ENCODE measurements around the gene NFKB2. TPM values are rescaled to one million over a fixed set of nuclear protein-coding genes. Genes with fewer than 3 reads are reported as not detected.

The NFKB2 gene
- total RNA-seq, 6 experiments from 2014 or later: 23.1 to 27.4 (median 26.1) TPM

GRCh38 chr10:102435133-102435497 is 39.6 kb downstream of the NFKB2 start:
- Mint-ChIP-seq H3K27me3 (ENCODE audit: insufficient read depth) (peaks cover 2% of the 10 kb centered on the region; the same call in 1 of the 2 replicates), H3K4me3 (peak overlapping the region; percentile 67; the same call in 1 of the 2 replicates), H3K36me3 (ENCODE audit: low read depth) (no peaks in the 10 kb centered on the region), H3K27ac (peak overlapping the region; percentile 0; the same call in 1 of the 2 replicates), H3K9me3 (no peaks in the 10 kb centered on the region), H3K4me1 (ENCODE audit: low read depth) (peaks cover 31% of the 10 kb centered on the region)
- DNase-seq: no peak
- no peak for TF ChIP-seq CTCF (IDR thresholded peaks at IDR 0.05)

GRCh38 chr10:102435529-102436233 is 40.2 kb downstream of the NFKB2 start:
- Mint-ChIP-seq H3K9me3 (no peaks in the 10 kb centered on the region), H3K4me3 (peak overlapping the region; percentile 67), H3K4me1 (ENCODE audit: low read depth) (peaks cover 31% of the 10 kb centered on the region), H3K36me3 (ENCODE audit: low read depth) (no peaks in the 10 kb centered on the region), H3K27me3 (ENCODE audit: insufficient read depth) (peaks cover 2% of the 10 kb centered on the region; the same call in 1 of the 2 replicates), H3K27ac (no peak overlapping the region)
- TF ChIP-seq CTCF (IDR thresholded peaks at IDR 0.05): no peak
- no peak for DNase-seq

DNA sequence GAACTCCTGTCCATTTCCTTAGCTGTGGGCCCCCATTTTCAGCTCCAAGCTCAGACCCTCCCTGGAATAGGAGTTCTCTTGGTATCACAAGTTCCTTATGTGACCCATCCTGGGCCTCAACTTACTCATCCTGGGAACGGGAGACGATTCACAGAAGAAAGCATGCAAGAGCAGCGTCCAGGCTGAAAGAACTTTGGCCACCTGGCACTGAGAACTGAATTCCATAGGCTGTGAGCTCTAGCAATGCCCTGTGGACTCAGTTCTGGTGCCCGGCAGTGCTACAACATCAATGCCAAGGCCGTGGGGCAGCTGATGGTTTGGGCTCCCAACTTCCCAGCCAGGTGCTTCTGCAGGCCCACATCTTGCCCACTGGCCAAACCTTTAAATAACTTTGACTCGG is 40.8 kb downstream of the NFKB2 start:
- H3K9me3 Mint-ChIP-seq: no peaks in the 10 kb centered on the region
- H3K4me1 Mint-ChIP-seq (ENCODE audit: low read depth): peaks cover 30% of the 10 kb centered on the region
- peaks cover 2% of the 10 kb centered on the region; the same call in 1 of the 2 replicates for H3K27me3 Mint-ChIP-seq (ENCODE audit: insufficient read depth)
- H3K27ac Mint-ChIP-seq: no peak overlapping the region
- no peak for DNase-seq
- peak overlapping the region; percentile 67; the same call in 1 of the 2 replicates for H3K4me3 Mint-ChIP-seq
- H3K36me3 Mint-ChIP-seq (ENCODE audit: low read depth): no peaks in the 10 kb centered on the region
- no peak for TF ChIP-seq CTCF (IDR thresholded peaks at IDR 0.05)

GRCh38 chr10:102437515-102437914 is 42.0 kb downstream of the NFKB2 start:
- H3K9me3 Mint-ChIP-seq: no peaks in the 10 kb centered on the region
- no peak overlapping the region for H3K27ac Mint-ChIP-seq
- peaks cover 6% of the 10 kb centered on the region for H3K27me3 Mint-ChIP-seq (ENCODE audit: insufficient read depth)
- H3K4me1 Mint-ChIP-seq (ENCODE audit: low read depth): peaks cover 24% of the 10 kb centered on the region
- no peak overlapping the region for H3K4me3 Mint-ChIP-seq
- no peak for TF ChIP-seq CTCF (IDR thresholded peaks at IDR 0.05)
- H3K36me3 Mint-ChIP-seq (ENCODE audit: low read depth): no peaks in the 10 kb centered on the region
- DNase-seq: no peak

DNA sequence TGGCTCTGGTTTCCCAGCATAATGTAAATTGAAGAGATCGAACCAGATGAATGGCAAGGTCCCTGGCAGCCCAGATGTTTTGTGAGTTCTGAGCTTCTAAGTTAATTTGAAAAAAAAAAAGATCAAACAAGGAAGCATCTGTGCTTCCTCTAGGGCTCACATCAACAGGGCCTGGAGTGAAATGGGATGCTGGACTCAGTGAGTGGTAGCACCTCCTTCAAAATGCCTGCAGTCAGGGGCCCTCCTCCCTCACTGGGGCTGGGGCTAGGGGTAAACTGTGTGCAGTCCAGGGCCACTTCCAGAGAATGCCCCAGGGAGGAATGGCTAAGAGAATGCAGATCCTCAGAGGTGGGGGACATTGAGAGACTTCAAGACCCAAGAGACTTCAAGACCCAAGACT is 42.9 kb downstream of the NFKB2 start:
- Mint-ChIP-seq H3K4me1 (ENCODE audit: low read depth) (peaks cover 24% of the 10 kb centered on the region), H3K36me3 (ENCODE audit: low read depth) (no peaks in the 10 kb centered on the region), H3K4me3 (no peak overlapping the region)

More for the DNA sequence above, 42.9 kb downstream of the NFKB2 start:
- H3K9me3 Mint-ChIP-seq: no peaks in the 10 kb centered on the region
- DNase-seq: no peak
- peaks cover 10% of the 10 kb centered on the region for H3K27me3 Mint-ChIP-seq (ENCODE audit: insufficient read depth)
- no peak for TF ChIP-seq CTCF (IDR thresholded peaks at IDR 0.05)
- H3K27ac Mint-ChIP-seq: no peak overlapping the region

All from HFFc6 (cell line).